Globus pallidus (tissue), 1 donor: ENCODE measurements around the gene BBS7.

Source experiments
- DNase-seq: peaks from one replicate; pipeline ENCODE4 v3.0.0-alpha.2; 2015; ENCODE audit warnings: low spot score

The BBS7 gene

GRCh38 chr4:121869841-121870822, at the start of gene BBS7:
TSS of gene BBS7 (minus strand) at chr4:121870474. CDS start at chr4:121870313, 161 bp downstream.
- DNase-seq, result peak; percentile 98

GRCh38 chr4:121913667-121914066, 43.4 kb upstream of the BBS7 start:
- no peak for DNase-seq

DNA sequence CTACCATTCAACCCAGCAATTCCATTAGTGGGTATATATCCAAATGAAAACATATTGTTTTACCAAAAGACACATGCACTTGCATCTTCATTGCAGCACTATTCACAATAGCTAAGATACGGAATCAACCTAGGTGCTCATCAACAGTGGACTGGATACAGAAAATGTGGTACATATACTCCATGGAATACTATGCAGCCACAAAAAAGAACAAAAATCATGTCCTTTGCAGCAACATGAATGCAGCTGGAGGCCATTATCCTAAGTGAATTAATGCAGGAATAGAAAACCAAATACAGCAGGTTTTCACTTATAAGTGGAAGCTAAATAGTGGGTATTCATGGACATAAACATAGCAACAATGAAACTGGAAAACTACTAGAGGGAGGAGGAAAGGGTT, 38.1 kb upstream of the BBS7 start:
- DNase-seq, result no peak

DNA sequence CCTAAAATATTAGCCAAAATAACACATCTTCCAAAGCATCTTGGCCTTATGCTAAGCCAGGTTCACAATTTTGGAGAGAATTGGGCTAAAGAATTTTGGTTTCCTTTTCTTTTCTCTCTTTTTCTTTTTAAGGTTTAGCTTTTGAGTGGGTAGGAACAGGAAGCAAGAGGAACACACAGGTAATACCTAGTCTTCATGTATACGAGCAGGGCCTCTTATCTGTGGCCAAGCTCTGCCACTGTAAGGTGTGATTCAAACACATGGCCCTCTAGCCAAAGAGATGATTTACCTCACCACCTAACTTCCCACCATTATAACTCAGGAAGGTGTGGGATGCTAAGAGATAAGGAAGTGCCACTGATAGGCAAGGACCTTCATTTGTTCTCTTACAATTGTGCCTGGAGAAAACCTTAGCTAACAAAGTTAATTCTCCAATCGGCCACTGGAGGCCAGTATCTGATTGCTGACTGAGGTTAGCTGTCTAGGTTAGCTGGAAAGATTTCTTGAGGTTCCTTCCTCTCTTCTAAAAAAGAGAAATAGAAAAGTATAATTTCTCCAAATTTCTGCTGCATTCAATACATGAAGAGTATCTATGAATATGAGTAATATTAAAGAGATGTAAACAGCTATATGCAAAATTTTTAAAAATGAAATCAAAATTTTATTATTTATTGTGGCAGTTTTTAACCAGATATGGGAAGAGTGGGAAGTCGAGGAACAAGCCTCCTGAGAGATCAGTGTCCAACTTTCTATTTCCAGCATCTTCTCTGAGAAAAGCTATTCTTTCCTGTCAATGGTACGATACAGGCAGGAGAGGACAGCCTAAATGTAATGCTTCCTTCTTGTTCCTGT, 30.1 kb upstream of the BBS7 start:
- peak; percentile 49 for DNase-seq

- no peak for DNase-seq
Observed at GRCh38 chr4:121898150-121898549, 27.9 kb upstream of the BBS7 start.

- DNase-seq, result no peak
Observed at GRCh38 chr4:121888134-121888533, 17.9 kb upstream of the BBS7 start.

- DNase-seq, result no peak
Observed at GRCh38 chr4:121885115-121885514, 14.8 kb upstream of the BBS7 start.

GRCh38 chr4:121881158-121881557, 10.9 kb upstream of the BBS7 start:
- DNase-seq, result no peak

- DNase-seq, result no peak
Observed at GRCh38 chr4:121879135-121879534, 8.9 kb upstream of the BBS7 start.

DNA sequence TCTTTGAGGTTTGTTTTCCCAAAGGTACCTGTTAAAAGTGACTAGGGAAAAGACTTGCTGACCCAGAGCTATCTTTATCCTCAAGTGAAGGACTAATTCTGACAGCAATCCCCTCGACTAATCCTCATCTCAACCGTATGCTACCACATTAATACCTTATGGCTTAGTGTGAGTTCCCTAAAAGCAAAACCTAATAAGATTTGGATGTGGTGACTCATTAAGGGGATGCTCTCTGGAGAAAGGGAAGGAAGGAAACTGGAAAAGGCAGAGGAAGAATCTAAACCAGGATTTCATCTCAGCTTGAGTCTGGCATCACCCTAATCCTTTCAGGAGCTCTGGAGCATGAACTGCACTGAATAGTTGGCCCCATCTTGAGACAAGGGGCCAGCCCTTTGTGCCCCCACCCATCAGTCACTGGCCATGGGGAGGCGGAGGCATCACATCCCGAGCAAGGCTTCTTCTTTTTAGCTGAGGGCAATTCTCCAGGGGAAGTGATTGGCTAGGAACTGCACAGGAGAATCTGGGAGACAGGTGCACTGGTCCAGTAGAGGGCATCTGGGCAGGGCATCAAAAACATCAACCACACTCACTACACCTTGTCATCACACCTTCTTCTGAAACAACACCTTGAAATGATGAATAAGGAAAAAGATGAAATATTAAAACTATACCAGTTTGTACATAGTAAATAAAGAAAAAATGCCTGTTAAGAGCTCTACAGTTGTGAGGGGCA, 6.9 kb upstream of the BBS7 start:
- DNase-seq, result no peak

- DNase-seq, result no peak
Observed at GRCh38 chr4:121876070-121876469, 5.8 kb upstream of the BBS7 start.

GRCh38 chr4:121875652-121876051, 5.4 kb upstream of the BBS7 start:
- no peak for DNase-seq

- no peak for DNase-seq
Observed at GRCh38 chr4:121873604-121874003, 3.3 kb upstream of the BBS7 start.

DNA sequence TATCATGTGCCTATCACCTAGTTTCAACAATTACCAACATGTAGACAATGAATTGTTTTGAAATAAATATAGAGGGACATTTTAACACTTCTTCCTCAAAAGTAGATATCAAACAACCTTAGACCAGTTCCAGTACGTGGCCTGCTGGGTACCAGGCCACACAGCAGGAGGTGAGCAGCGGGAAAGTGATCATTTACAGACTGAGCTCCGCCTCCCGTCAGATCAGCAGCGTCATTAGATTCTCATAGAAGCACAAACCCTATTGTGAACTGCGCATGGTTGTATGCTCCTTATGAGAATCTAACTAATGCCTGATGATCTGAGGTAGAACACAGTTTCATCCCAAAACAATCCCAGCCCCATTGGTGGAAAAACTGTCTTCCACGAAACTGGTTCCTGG, 6.5 kb downstream of the BBS7 start:
- no peak for DNase-seq

GRCh38 chr4:121861426-121861825, 8.8 kb downstream of the BBS7 start:
- DNase-seq, result no peak

- no peak for DNase-seq
Observed at GRCh38 chr4:121860121-121860520, 10.2 kb downstream of the BBS7 start.

- DNase-seq, result no peak
Observed at GRCh38 chr4:121851354-121851753, 18.9 kb downstream of the BBS7 start.

- DNase-seq, result no peak
Observed at GRCh38 chr4:121846662-121847061, 23.6 kb downstream of the BBS7 start.

DNA sequence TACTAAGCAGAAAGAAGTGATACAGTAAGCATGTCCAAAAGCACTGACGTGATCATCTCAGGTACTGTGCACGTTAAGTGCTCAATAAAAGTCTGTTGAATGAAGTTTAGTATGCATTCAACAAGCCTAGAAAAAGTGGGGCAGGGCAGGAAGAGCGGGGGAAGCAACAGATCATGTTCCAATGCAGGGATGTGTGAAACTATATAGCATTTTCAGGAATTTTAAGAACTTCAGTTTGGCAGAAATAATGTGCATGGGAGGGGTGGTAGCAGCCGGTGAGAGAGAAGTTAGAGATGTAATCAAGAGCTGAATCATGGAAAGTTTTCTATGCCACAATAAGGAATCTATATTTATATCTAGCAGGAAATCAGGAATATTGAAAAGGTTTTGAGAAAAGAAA, 27.4 kb downstream of the BBS7 start:
- DNase-seq, result no peak

GRCh38 chr4:121838136-121838535, 32.1 kb downstream of the BBS7 start:
- no peak for DNase-seq

- no peak for DNase-seq
Observed at GRCh38 chr4:121829511-121829910, 40.8 kb downstream of the BBS7 start.

DNA sequence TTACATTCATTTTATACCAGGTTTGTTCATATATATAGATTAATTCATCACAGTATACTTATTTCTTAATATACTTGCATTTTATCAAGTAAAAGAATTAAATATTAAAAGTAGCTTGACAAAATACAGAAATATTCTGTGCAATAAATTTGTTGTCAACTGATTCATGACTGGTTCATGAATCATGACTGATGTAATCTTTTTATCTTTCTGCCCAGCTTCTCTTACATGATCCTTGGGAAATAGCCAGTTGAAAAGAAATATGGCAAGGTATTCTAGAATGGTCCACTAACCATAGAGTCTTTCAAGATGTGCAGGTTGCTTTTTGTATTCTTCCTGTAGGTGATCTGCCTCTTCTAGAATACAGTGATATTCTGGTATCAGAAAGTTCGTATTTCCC, 42.4 kb downstream of the BBS7 start:
- DNase-seq, result no peak
